Muscle layer of colon (tissue), 2 donors: ENCODE measurements around the gene CACNB2.

Experiments
- H3K27ac ChIP-seq: one replicate; pipeline ENCODE4 v1.7.0; 2013; ENCODE audit warnings: low read depth, mild to moderate bottlenecking, low read length, moderate library complexity
- H3K27me3 ChIP-seq, 2 donors: one replicate each; pipeline ENCODE4 v1.7.0; 2013; ENCODE audit warnings: low read length in 2 of 2, mild to moderate bottlenecking in 2 of 2; ENCODE audit not compliant: insufficient read depth in 2 of 2, control insufficient read depth in 1 of 2
- H3K36me3 ChIP-seq: one replicate; pipeline ENCODE4 v1.7.0; 2013; ENCODE audit warnings: mild to moderate bottlenecking, low read length; ENCODE audit not compliant: insufficient read depth
- H3K4me1 ChIP-seq: one replicate; pipeline ENCODE4 v1.7.0; 2013; ENCODE audit warnings: mild to moderate bottlenecking, low read length; ENCODE audit not compliant: insufficient read depth
- H3K4me3 ChIP-seq, 2 donors: one replicate each; pipeline ENCODE4 v1.7.0; 2013; ENCODE audit warnings: low read length in 2 of 2, low read depth in 1 of 2, mild to moderate bottlenecking in 1 of 2, moderate library complexity in 1 of 2
- H3K9ac ChIP-seq: one replicate; pipeline ENCODE4 v1.7.0; 2013; ENCODE audit warnings: low read length
- H3K9me3 ChIP-seq: one replicate; pipeline ENCODE4 v1.7.0; 2013; ENCODE audit warnings: mild to moderate bottlenecking, low read length
- donor health status: abdominal sarcoma.
- donor health status: Adenocarcinoma of cecum.

Gene CACNB2

GRCh38 chr10:18414061-18414460, 273.8 kb downstream of the CACNB2 start:
- H3K27me3 ChIP-seq: no peaks in the 10 kb centered on the region
- no peak overlapping the region for H3K27ac ChIP-seq
- peaks cover 5% of the 10 kb centered on the region for H3K4me1 ChIP-seq
- no peak overlapping the region for H3K9ac ChIP-seq
- no peaks in the 10 kb centered on the region for H3K9me3 ChIP-seq
- H3K4me3 ChIP-seq: no peak overlapping the region
- H3K36me3 ChIP-seq: no peaks in the 10 kb centered on the region

GRCh38 chr10:18417950-18418527, 277.8 kb downstream of the CACNB2 start:
- H3K9me3 ChIP-seq: no peaks in the 10 kb centered on the region

GRCh38 chr10:18418541-18419215, 278.5 kb downstream of the CACNB2 start:
- Histone ChIP-seq H3K27ac (no peak overlapping the region), H3K9me3 (no peaks in the 10 kb centered on the region), H3K27me3 (no peaks in the 10 kb centered on the region), H3K4me3 (no peak overlapping the region), H3K36me3 (no peaks in the 10 kb centered on the region), H3K4me1 (peaks cover 4% of the 10 kb centered on the region), H3K9ac (no peak overlapping the region)

More at GRCh38 chr10:18417950-18418527, 277.8 kb downstream of the CACNB2 start:
- no peaks in the 10 kb centered on the region for H3K36me3 ChIP-seq
- H3K27ac ChIP-seq: no peak overlapping the region
- no peak overlapping the region for H3K4me3 ChIP-seq
- no peaks in the 10 kb centered on the region for H3K27me3 ChIP-seq
- H3K4me1 ChIP-seq: peaks cover 5% of the 10 kb centered on the region
- H3K9ac ChIP-seq: no peak overlapping the region

- Histone ChIP-seq H3K9me3 (no peaks in the 10 kb centered on the region), H3K27ac (no peak overlapping the region), H3K27me3 (no peaks in the 10 kb centered on the region), H3K4me3 (no peak overlapping the region), H3K36me3 (no peaks in the 10 kb centered on the region), H3K4me1 (no peaks in the 10 kb centered on the region), H3K9ac (no peak overlapping the region)
Observed at GRCh38 chr10:18419945-18420344, 279.7 kb downstream of the CACNB2 start.

- H3K4me1 ChIP-seq: no peaks in the 10 kb centered on the region
- H3K4me3 ChIP-seq: no peak overlapping the region
- no peak overlapping the region for H3K27ac ChIP-seq
- H3K9me3 ChIP-seq: no peaks in the 10 kb centered on the region
- H3K27me3 ChIP-seq: no peaks in the 10 kb centered on the region
- H3K9ac ChIP-seq: no peak overlapping the region
- H3K36me3 ChIP-seq: no peaks in the 10 kb centered on the region
Observed at GRCh38 chr10:18421726-18422293, 281.6 kb downstream of the CACNB2 start.

- no peak overlapping the region for H3K4me3 ChIP-seq
- H3K9me3 ChIP-seq: no peaks in the 10 kb centered on the region
- H3K9ac ChIP-seq: no peak overlapping the region
- no peak overlapping the region for H3K27ac ChIP-seq
- H3K36me3 ChIP-seq: no peaks in the 10 kb centered on the region
- no peaks in the 10 kb centered on the region for H3K27me3 ChIP-seq
- no peaks in the 10 kb centered on the region for H3K4me1 ChIP-seq
Observed at GRCh38 chr10:18423058-18423637, 282.9 kb downstream of the CACNB2 start.

- Histone ChIP-seq H3K9ac (no peak overlapping the region), H3K27ac (no peak overlapping the region), H3K36me3 (no peaks in the 10 kb centered on the region), H3K9me3 (no peaks in the 10 kb centered on the region), H3K27me3 (no peaks in the 10 kb centered on the region), H3K4me1 (no peaks in the 10 kb centered on the region), H3K4me3 (no peak overlapping the region)
Observed at GRCh38 chr10:18424200-18424599, 284.0 kb downstream of the CACNB2 start.

GRCh38 chr10:18429335-18429734, 289.1 kb downstream of the CACNB2 start:
- no peak overlapping the region for H3K9ac ChIP-seq
- no peaks in the 10 kb centered on the region for H3K27me3 ChIP-seq
- no peaks in the 10 kb centered on the region for H3K9me3 ChIP-seq
- no peaks in the 10 kb centered on the region for H3K36me3 ChIP-seq
- no peaks in the 10 kb centered on the region for H3K4me1 ChIP-seq
- no peak overlapping the region for H3K4me3 ChIP-seq
- H3K27ac ChIP-seq: no peak overlapping the region

- Histone ChIP-seq H3K9ac (no peak overlapping the region), H3K27me3 (no peaks in the 10 kb centered on the region), H3K27ac (no peak overlapping the region), H3K4me3 (no peak overlapping the region), H3K9me3 (no peaks in the 10 kb centered on the region), H3K4me1 (no peaks in the 10 kb centered on the region), H3K36me3 (no peaks in the 10 kb centered on the region)
Observed at GRCh38 chr10:18436902-18437301, 296.7 kb downstream of the CACNB2 start.

- H3K27ac ChIP-seq: no peak overlapping the region
- no peak overlapping the region for H3K9ac ChIP-seq
- H3K27me3 ChIP-seq: no peaks in the 10 kb centered on the region
- H3K9me3 ChIP-seq: no peaks in the 10 kb centered on the region
- no peak overlapping the region for H3K4me3 ChIP-seq
- no peaks in the 10 kb centered on the region for H3K36me3 ChIP-seq
- no peaks in the 10 kb centered on the region for H3K4me1 ChIP-seq
Observed at GRCh38 chr10:18437486-18437885, 297.3 kb downstream of the CACNB2 start.

GRCh38 chr10:18438361-18439126, 298.3 kb downstream of the CACNB2 start:
- Histone ChIP-seq H3K4me1 (no peaks in the 10 kb centered on the region), H3K27ac (no peak overlapping the region), H3K4me3 (no peak overlapping the region), H3K9me3 (no peaks in the 10 kb centered on the region), H3K9ac (no peak overlapping the region), H3K36me3 (no peaks in the 10 kb centered on the region), H3K27me3 (no peaks in the 10 kb centered on the region)
